ENCODE measurements around the gene CTSO.

GRCh38 chr4:155956461-155956860 is 2.8 kb upstream of the CTSO start:
- TF ChIP-seq CTCF (IDR thresholded peaks at IDR 0.05; ENCODE audit: extremely low read depth in 1 of 2, insufficient read depth in 1 of 2, low read depth in 1 of 2, low read length in 2 of 2) = no peak
- no peak for TF ChIP-seq POLR2A (IDR thresholded peaks at IDR 0.05; ENCODE audit: low read depth, low read length)
- TF ChIP-seq MAX (IDR thresholded peaks at IDR 0.05; ENCODE audit: insufficient read depth, insufficient read length) = no peak
- TF ChIP-seq EZH2 (IDR thresholded peaks at IDR 0.05; ENCODE audit: borderline replicate concordance, low read depth, low read length, severe bottlenecking) = no peak
- no peak for TF ChIP-seq POLR2AphosphoS5 (IDR thresholded peaks at IDR 0.05; ENCODE audit: insufficient read depth, low read depth, low read length)
- TF ChIP-seq GATA2 (IDR thresholded peaks at IDR 0.05; ENCODE audit: insufficient read depth, insufficient read length, low read depth, low read length) = no peak
- no peak for TF ChIP-seq JUN (IDR thresholded peaks at IDR 0.05; ENCODE audit: borderline replicate concordance, insufficient read depth, insufficient read length, low read depth)

Measured in endothelial cell of umbilical vein (primary cell).